Right atrium auricular region (tissue), 2 donors: ENCODE measurements around the gene DEF6. TPM values are rescaled to one million over a fixed set of nuclear protein-coding genes. Genes with fewer than 3 reads are reported as not detected.
A peak's percentile ranks its signal among the peaks of the same experiment; 100 is the strongest.

Experiments used
- DNase-seq: peaks from one replicate; pipeline ENCODE4 v3.0.0-alpha.2; 2019; ENCODE audit warnings: low spot score
- H3K27ac ChIP-seq, 2 donors: fragments of 200-600 bp; sonication (generic); 1 replicate in 1 of 2; 2 replicates in 1 of 2; pipeline ENCODE4 v1.5.1; 2016 to 2019
- H3K27me3 ChIP-seq, 2 donors: fragments of 200-600 bp; sonication (generic); one replicate each; pipeline versions ENCODE4 v1.5.1 to v1.6.0; 2017 to 2019
- H3K36me3 ChIP-seq: fragments of 200-600 bp; sonication (generic); one replicate; pipeline ENCODE4 v1.5.1; 2016
- H3K4me1 ChIP-seq, 2 donors: fragments of 200-600 bp; sonication (generic); one replicate each; pipeline versions ENCODE4 v1.5.1 to v1.6.0; 2017 to 2019
- H3K4me3 ChIP-seq, 2 donors: fragments of 200-600 bp; sonication (generic); 1 replicate in 1 of 2; 2 replicates in 1 of 2; pipeline ENCODE4 v1.5.1; 2017 to 2019; ENCODE audit warnings: mild to moderate bottlenecking in 1 of 2, moderate library complexity in 1 of 2
- H3K9me3 ChIP-seq, 2 donors: fragments of 200-600 bp; sonication (generic); one replicate each; pipeline ENCODE4 v1.5.1; 2019
- CTCF ChIP-seq, 2 donors: fragments of 200-600 bp; sonication (generic); IDR thresholded peaks; one replicate each; pipeline ENCODE4 v1.5.1; 2019; ENCODE audit warnings: antibody characterized with exemption in 2 of 2
- total RNA-seq, 2 donors: library from RNA; depleted of rRNA; stranded (reverse); fragments of >200 nt; gene quantifications; one replicate each; pipeline ENCODE4 v1.1.0, GENCODE V29; 2016

Gene DEF6
- total RNA-seq, 2 donors from 2014 or later: 1.4 to 2.2 TPM

GRCh38 chr6:35342258-35343091, 44.9 kb downstream of the DEF6 start, which contains the start of gene PPARD:
PPARD (plus strand) TSS chr6:35342558; CDS start chr6:35411088, 68,530 bp downstream.
- Histone ChIP-seq H3K4me3 (peak within 1 kb of the TSS; percentile 83 to 99), H3K27me3 (no peaks in the 10 kb centered on the region), H3K9me3 (no peaks in the 10 kb centered on the region), H3K27ac (peak within 1 kb of the TSS; percentile 91 to 93), H3K4me1 (peaks cover 0 to 15% of the 10 kb centered on the region in 2 donors), H3K36me3 (peaks cover 9% of the 10 kb centered on the region)
- TF ChIP-seq CTCF (IDR thresholded peaks at IDR 0.05): peak in 1 of 2 donors; percentile 91
- peak; percentile 98 for DNase-seq

GRCh38 chr6:35343092-35343834, 45.6 kb downstream of the DEF6 start:
- TF ChIP-seq CTCF (IDR thresholded peaks at IDR 0.05): no peak
- Histone ChIP-seq H3K27me3 (no peaks in the 10 kb centered on the region), H3K4me1 (peaks cover 0 to 15% of the 10 kb centered on the region in 2 donors), H3K36me3 (peaks cover 12% of the 10 kb centered on the region), H3K4me3 (peak overlapping the region; percentile 83 to 99), H3K9me3 (no peaks in the 10 kb centered on the region), H3K27ac (peak overlapping the region; percentile 91 to 93)
- no peak for DNase-seq

GRCh38 chr6:35343835-35344550, 46.4 kb downstream of the DEF6 start:
- H3K27me3 ChIP-seq: no peaks in the 10 kb centered on the region
- peaks cover 19% of the 10 kb centered on the region for H3K36me3 ChIP-seq
- no peak for DNase-seq
- H3K4me1 ChIP-seq: peaks cover 0 to 15% of the 10 kb centered on the region in 2 donors
- H3K9me3 ChIP-seq: no peaks in the 10 kb centered on the region
- H3K27ac ChIP-seq: peak overlapping the region; percentile 6 to 91
- TF ChIP-seq CTCF (IDR thresholded peaks at IDR 0.05): no peak
- H3K4me3 ChIP-seq: peak overlapping the region; percentile 83 to 99

GRCh38 chr6:35351422-35351821, 53.8 kb downstream of the DEF6 start:
- Histone ChIP-seq H3K4me3 (no peak overlapping the region), H3K27me3 (no peaks in the 10 kb centered on the region), H3K4me1 (no peaks in the 10 kb centered on the region), H3K9me3 (no peaks in the 10 kb centered on the region), H3K36me3 (peaks cover 34% of the 10 kb centered on the region), H3K27ac (no peak overlapping the region)
- no peak for TF ChIP-seq CTCF (IDR thresholded peaks at IDR 0.05)
- DNase-seq: no peak

GRCh38 chr6:35352735-35353134, 55.1 kb downstream of the DEF6 start:
- H3K4me3 ChIP-seq: no peak overlapping the region
- H3K27me3 ChIP-seq: no peaks in the 10 kb centered on the region
- TF ChIP-seq CTCF (IDR thresholded peaks at IDR 0.05): no peak
- no peak for DNase-seq
- H3K4me1 ChIP-seq: peaks cover 0 to 9% of the 10 kb centered on the region in 2 donors
- H3K9me3 ChIP-seq: no peaks in the 10 kb centered on the region
- peaks cover 34% of the 10 kb centered on the region for H3K36me3 ChIP-seq
- no peak overlapping the region for H3K27ac ChIP-seq
